ENCODE measurements around the gene CORIN.

Gene CORIN

GRCh38 chr4:47675806-47676205 is 162.1 kb downstream of the CORIN start:
- no peak for DNase-seq

GRCh38 chr4:47674144-47674543 is 163.7 kb downstream of the CORIN start:
- DNase-seq = peak; percentile 35

GRCh38 chr4:47672696-47673095 is 165.2 kb downstream of the CORIN start:
- no peak for DNase-seq

GRCh38 chr4:47669946-47670345 is 167.9 kb downstream of the CORIN start:
- DNase-seq = no peak

GRCh38 chr4:47668810-47669408 is 169.0 kb downstream of the CORIN start:
- DNase-seq = peak; percentile 52

- DNase-seq = no peak
Observed at GRCh38 chr4:47668256-47668655, 169.6 kb downstream of the CORIN start.

- no peak for DNase-seq
Observed at GRCh38 chr4:47667552-47667951, 170.3 kb downstream of the CORIN start.

GRCh38 chr4:47664051-47664826 is 173.6 kb downstream of the CORIN start:
- DNase-seq = no peak

- DNase-seq = no peak
Observed at GRCh38 chr4:47662975-47663374, 174.9 kb downstream of the CORIN start.

GRCh38 chr4:47661741-47662140 is 176.1 kb downstream of the CORIN start:
- peak; percentile 54 for DNase-seq

- no peak for DNase-seq
Observed at GRCh38 chr4:47659342-47659741, 178.5 kb downstream of the CORIN start.

- no peak for DNase-seq
Observed at GRCh38 chr4:47654972-47655693, 182.7 kb downstream of the CORIN start.

GRCh38 chr4:47652092-47652491 is 185.8 kb downstream of the CORIN start:
- no peak for DNase-seq

GRCh38 chr4:47651231-47651630 is 186.6 kb downstream of the CORIN start:
- DNase-seq = no peak

GRCh38 chr4:47650584-47651130 is 187.2 kb downstream of the CORIN start:
- peak; percentile 36 for DNase-seq

- DNase-seq = no peak
Observed at GRCh38 chr4:47647544-47647943, 190.3 kb downstream of the CORIN start.

GRCh38 chr4:47647029-47647428 is 190.8 kb downstream of the CORIN start:
- DNase-seq = no peak

GRCh38 chr4:47646372-47646771 is 191.5 kb downstream of the CORIN start:
- no peak for DNase-seq

- DNase-seq = no peak
Observed at GRCh38 chr4:47643845-47644244, 194.0 kb downstream of the CORIN start.

- peak; percentile 75 for DNase-seq
Observed at GRCh38 chr4:47642985-47643760, 194.7 kb downstream of the CORIN start.

- no peak for DNase-seq
Observed at GRCh38 chr4:47642191-47642830, 195.6 kb downstream of the CORIN start.

GRCh38 chr4:47641755-47642154 is 196.1 kb downstream of the CORIN start:
- no peak for DNase-seq
